GM12875 (cell line): ENCODE data around the gene SAMD4B.

ENCODE experiments used
- H3K4me3 ChIP-seq: one replicate; pipeline ENCODE4 v1.5.1; 2011; ENCODE audit warnings: low read depth, low read length, control low read depth
- CTCF ChIP-seq: IDR thresholded peaks from 2 replicates; pipeline ENCODE4 v1.5.1; 2011; ENCODE audit warnings: low read depth, mild to moderate bottlenecking, control low read depth, inconsistent platforms, low read length, moderate library complexity, borderline replicate concordance; ENCODE audit not compliant: insufficient read depth

Gene SAMD4B

GRCh38 chr19:39402346-39403300 is 60.4 kb downstream of the SAMD4B start:
- TF ChIP-seq CTCF, result no peak
- H3K4me3 ChIP-seq, result peak overlapping the region; percentile 59

GRCh38 chr19:39403331-39404312 is 61.4 kb downstream of the SAMD4B start:
- H3K4me3 ChIP-seq, result peak overlapping the region; percentile 59
- TF ChIP-seq CTCF, result no peak

GRCh38 chr19:39405261-39405957 is 63.2 kb downstream of the SAMD4B start:
- no peak for TF ChIP-seq CTCF
- H3K4me3 ChIP-seq, result no peak overlapping the region

GRCh38 chr19:39405958-39406655 is 63.9 kb downstream of the SAMD4B start:
- TF ChIP-seq CTCF, result no peak
- peak overlapping the region; percentile 95 for H3K4me3 ChIP-seq

- 0 out of 2 replicates have a peak, but pooled peaks have one; percentile 10 for TF ChIP-seq CTCF
- peak within 1 kb of the TSS; percentile 95 for H3K4me3 ChIP-seq
Measured at GRCh38 chr19:39406656-39407409, 64.6 kb downstream of the SAMD4B start, which contains the start of gene ZFP36. Gene ZFP36 (plus strand): TSS chr19:39406847. CDS start chr19:39406905, 58 bp downstream.
